Measurements from ENCODE around the gene SENP5.
"Not testable (repeated sequence)": the region's sequence is repeated elsewhere in the genome, so short reads cannot be mapped to it uniquely, and the experiment has no call there.

SENP5 gene

DNA sequence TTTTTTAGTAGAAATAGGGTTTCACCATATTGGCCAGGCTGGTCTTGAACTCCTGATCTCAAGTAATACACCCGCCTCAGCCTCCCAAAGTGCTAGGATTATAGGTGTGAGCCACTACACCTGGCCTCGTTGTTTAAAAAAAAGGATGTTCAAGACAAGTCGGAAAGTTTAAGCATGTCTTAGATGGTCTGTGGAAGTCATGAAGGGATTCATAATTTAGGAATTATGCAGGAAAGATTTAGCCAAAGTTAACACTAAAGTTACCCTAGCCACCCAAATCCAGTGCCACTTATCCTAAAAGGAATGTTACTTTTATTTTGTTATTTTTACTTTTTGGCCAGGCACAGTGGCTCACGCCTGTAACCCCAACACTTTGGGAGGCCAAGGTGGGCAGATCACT, 19.3 kb upstream of the SENP5 start:
- not testable (repeated sequence) for H3K36me3 ChIP-seq (ENCODE audit: insufficient read depth, low read depth, low read length); H3K9ac ChIP-seq (ENCODE audit: low read depth, low read length); H3K27me3 ChIP-seq (ENCODE audit: insufficient read depth, low read length); H3K27ac ChIP-seq (ENCODE audit: low read length); H3K4me1 ChIP-seq (ENCODE audit: insufficient read depth, low read length); H3K4me3 ChIP-seq (ENCODE audit: low read length)
- H3K9me3 ChIP-seq (ENCODE audit: insufficient read depth, low read depth, low read length), result peaks cover 30% of the 10 kb centered on the region

DNA sequence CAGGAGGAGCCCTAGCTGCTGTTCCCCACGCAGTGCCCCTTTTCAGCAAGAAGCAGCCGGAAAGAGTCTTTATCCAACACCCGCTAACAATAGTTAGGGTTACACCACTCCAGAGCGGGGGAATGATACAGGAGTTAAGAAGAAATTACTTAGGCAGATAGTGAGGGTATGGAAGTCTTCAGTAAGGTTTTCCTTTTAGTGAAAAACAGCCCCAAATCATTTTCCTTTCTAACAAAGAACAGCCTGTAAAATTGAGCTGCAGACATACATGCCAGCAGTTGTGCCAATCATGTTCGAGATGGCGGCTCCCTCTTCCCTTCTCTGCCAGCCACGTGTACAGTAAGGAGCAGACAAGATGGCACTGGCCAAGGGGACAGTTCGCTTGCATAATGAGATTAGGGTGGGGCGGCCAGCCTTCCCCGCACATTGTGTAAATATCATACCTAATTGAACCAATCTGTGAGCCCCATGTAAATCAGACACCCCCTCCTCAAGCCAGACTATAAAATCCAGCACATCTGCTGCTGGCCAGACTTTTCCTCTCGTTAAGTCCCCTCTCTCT, 18.5 kb upstream of the SENP5 start:
- H3K4me1 ChIP-seq (ENCODE audit: insufficient read depth, low read length), result no peaks in the 10 kb centered on the region
- peaks cover 30% of the 10 kb centered on the region for H3K9me3 ChIP-seq (ENCODE audit: insufficient read depth, low read depth, low read length)
- no peak overlapping the region for H3K27ac ChIP-seq (ENCODE audit: low read length)
- no peaks in the 10 kb centered on the region for H3K36me3 ChIP-seq (ENCODE audit: insufficient read depth, low read depth, low read length)
- H3K9ac ChIP-seq (ENCODE audit: low read depth, low read length), result no peak overlapping the region
- no peaks in the 10 kb centered on the region for H3K27me3 ChIP-seq (ENCODE audit: insufficient read depth, low read length)
- no peak overlapping the region for H3K4me3 ChIP-seq (ENCODE audit: low read length)

DNA sequence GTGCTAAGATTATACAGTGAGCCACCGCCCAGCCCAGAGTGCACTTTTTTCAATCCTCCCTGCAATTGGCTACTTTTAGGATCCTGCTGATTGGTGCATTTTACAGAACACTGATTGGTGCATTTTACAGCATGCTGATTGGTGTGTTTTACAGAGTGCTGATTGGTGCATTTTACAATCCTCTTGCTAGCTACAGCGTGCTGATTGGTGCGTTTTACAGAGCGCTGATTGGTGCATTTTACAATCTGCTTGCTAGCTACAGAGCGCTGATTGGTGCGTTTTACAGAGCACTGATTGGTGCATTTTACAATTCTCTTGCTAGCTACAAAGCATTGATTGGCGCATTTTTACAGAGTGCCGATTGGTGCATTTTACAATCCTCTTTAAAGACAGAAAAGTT, 4.7 kb upstream of the SENP5 start:
- not testable (repeated sequence) for H3K9ac ChIP-seq (ENCODE audit: low read depth, low read length); H3K4me3 ChIP-seq (ENCODE audit: low read length); H3K27me3 ChIP-seq (ENCODE audit: insufficient read depth, low read length); H3K4me1 ChIP-seq (ENCODE audit: insufficient read depth, low read length); H3K27ac ChIP-seq (ENCODE audit: low read length); H3K36me3 ChIP-seq (ENCODE audit: insufficient read depth, low read depth, low read length); H3K9me3 ChIP-seq (ENCODE audit: insufficient read depth, low read depth, low read length)

DNA sequence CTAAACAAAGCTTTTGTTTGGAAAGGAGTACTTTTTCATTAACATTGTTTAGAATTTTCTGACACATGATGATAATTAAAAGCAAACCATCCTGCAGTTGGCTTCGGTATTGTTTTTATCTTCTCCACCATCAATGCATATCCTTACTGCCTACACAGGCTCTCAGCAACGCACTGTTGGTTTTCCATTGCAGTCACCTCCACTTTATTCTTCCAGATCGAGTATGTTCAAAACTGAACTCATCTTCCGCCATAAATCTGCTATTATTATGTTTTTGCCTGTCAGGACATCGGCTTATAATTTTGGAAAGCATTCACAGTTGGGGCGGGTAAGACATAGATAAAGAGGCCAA, 589 bp upstream of the SENP5 start:
- H3K4me3 ChIP-seq (ENCODE audit: low read length), result peak overlapping the region; percentile 83
- peaks cover 7% of the 10 kb centered on the region for H3K9me3 ChIP-seq (ENCODE audit: insufficient read depth, low read depth, low read length)
- no peaks in the 10 kb centered on the region for H3K36me3 ChIP-seq (ENCODE audit: insufficient read depth, low read depth, low read length)
- no peaks in the 10 kb centered on the region for H3K27me3 ChIP-seq (ENCODE audit: insufficient read depth, low read length)
- H3K4me1 ChIP-seq (ENCODE audit: insufficient read depth, low read length), result 0 out of 2 replicates have a peak, but pooled peaks cover 4% of the 10 kb centered on the region
- no peak overlapping the region for H3K27ac ChIP-seq (ENCODE audit: low read length)
- peak overlapping the region; percentile 77; the same call in 1 of the 2 replicates for H3K9ac ChIP-seq (ENCODE audit: low read depth, low read length)

DNA sequence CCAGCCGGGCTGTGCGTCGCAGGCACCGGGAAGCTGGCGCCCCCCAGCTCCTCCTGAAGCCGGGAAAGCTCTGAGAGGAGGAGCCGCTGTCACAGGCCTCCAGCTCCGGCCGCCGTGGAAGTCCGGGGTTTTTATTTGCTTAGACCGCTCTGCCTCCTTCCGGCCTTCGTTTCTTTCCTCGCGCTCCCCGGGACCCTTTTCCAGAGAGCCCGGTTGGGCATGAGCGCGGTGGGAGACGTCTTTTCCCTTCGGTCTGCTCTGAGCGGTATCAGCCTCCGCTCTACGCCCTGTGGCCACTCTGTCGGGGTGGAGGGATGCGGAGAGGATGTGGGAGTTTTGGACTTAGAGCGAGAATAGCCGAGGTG, 559 bp downstream of the SENP5 start:
- H3K4me1 ChIP-seq (ENCODE audit: insufficient read depth, low read length), result 0 out of 2 replicates have a peak, but pooled peaks cover 4% of the 10 kb centered on the region
- H3K4me3 ChIP-seq (ENCODE audit: low read length), result peak overlapping the region; percentile 83
- no peaks in the 10 kb centered on the region for H3K36me3 ChIP-seq (ENCODE audit: insufficient read depth, low read depth, low read length)
- no peak overlapping the region for H3K27ac ChIP-seq (ENCODE audit: low read length)
- peaks cover under 1% of the 10 kb centered on the region; the same call in 1 of the 2 replicates for H3K9me3 ChIP-seq (ENCODE audit: insufficient read depth, low read depth, low read length)
- no peaks in the 10 kb centered on the region for H3K27me3 ChIP-seq (ENCODE audit: insufficient read depth, low read length)
- peak overlapping the region; percentile 76 for H3K9ac ChIP-seq (ENCODE audit: low read depth, low read length)

DNA sequence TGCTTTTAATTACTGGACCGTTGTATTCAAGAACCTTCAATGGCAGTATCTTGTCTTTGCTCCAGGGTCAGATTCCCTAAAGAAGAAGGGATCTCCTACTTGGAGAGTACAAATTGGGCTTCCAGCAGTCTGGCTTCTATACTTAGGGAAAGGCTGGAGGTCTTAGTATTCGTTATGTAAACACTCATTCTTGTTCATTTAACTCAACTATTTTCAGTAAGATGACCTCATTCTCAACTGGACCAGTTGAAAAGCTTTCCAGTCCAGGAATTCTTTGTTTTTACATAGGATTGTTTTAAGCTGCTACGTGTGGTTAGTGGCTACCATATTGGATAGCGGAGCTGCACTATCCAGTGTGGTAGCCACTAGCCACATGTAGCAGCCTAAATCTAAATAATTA, 4.6 kb downstream of the SENP5 start:
- Histone ChIP-seq H3K4me1 (ENCODE audit: insufficient read depth, low read length) (0 out of 2 replicates have a peak, but pooled peaks cover 4% of the 10 kb centered on the region), H3K27me3 (ENCODE audit: insufficient read depth, low read length) (no peaks in the 10 kb centered on the region), H3K4me3 (ENCODE audit: low read length) (no peak overlapping the region), H3K36me3 (ENCODE audit: insufficient read depth, low read depth, low read length) (no peaks in the 10 kb centered on the region), H3K27ac (ENCODE audit: low read length) (no peak overlapping the region), H3K9ac (ENCODE audit: low read depth, low read length) (no peak overlapping the region), H3K9me3 (ENCODE audit: insufficient read depth, low read depth, low read length) (no peaks in the 10 kb centered on the region)

DNA sequence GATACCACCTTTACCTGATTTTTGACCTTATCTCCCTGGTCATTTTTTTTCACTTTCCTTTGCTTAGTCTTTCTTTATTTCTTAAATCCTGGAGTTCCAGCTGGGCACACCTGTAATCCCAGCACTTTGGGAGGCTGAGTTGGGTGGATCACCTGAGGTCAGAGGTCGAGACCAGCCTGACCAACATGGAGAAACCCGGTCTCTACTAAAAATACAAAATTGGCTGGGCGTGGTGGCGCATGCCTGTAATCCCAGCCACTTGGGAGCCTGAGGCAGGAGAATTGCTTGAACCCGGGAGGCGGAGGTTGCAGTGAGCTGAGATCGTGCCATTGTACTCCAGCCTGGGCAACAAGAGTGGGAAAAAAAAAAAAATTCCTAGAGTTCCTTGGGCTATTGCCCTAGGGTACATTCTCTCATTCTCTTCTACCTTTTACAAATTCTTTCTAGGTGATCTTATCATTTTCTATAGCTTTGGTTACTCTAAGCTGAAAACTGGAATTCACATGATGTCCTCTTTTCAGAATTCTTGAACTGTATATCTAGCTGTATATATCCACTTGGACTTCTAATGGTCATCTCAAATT, 6.9 kb downstream of the SENP5 start:
- H3K9me3 ChIP-seq (ENCODE audit: insufficient read depth, low read depth, low read length); H3K27ac ChIP-seq (ENCODE audit: low read length); H3K36me3 ChIP-seq (ENCODE audit: insufficient read depth, low read depth, low read length); H3K27me3 ChIP-seq (ENCODE audit: insufficient read depth, low read length); H3K4me3 ChIP-seq (ENCODE audit: low read length); H3K4me1 ChIP-seq (ENCODE audit: insufficient read depth, low read length); H3K9ac ChIP-seq (ENCODE audit: low read depth, low read length): not testable (repeated sequence)

DNA sequence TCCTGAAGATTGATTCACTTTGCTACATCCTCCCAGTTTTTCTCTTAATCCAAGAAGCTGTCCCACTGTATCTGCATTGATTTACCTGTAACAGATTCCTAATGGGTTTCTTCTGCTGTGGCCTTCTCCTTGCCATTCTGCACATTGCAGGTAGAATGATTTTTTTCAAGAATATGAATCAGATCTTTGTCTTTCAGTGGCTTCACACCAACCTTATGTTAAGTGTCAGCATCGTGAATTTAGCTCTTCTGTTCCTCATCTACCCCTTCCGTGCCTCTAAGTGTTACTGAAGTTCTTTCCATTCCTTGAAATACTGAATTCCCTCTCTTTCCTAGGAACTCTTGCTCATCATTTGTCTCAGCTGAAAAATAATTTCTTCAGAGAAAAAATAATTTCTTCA, 7.5 kb downstream of the SENP5 start:
- H3K27me3 ChIP-seq (ENCODE audit: insufficient read depth, low read length), result no peaks in the 10 kb centered on the region
- H3K4me1 ChIP-seq (ENCODE audit: insufficient read depth, low read length), result no peaks in the 10 kb centered on the region
- no peaks in the 10 kb centered on the region for H3K9me3 ChIP-seq (ENCODE audit: insufficient read depth, low read depth, low read length)
- H3K27ac ChIP-seq (ENCODE audit: low read length), result no peak overlapping the region
- no peak overlapping the region for H3K4me3 ChIP-seq (ENCODE audit: low read length)
- H3K9ac ChIP-seq (ENCODE audit: low read depth, low read length), result no peak overlapping the region
- no peaks in the 10 kb centered on the region for H3K36me3 ChIP-seq (ENCODE audit: insufficient read depth, low read depth, low read length)

DNA sequence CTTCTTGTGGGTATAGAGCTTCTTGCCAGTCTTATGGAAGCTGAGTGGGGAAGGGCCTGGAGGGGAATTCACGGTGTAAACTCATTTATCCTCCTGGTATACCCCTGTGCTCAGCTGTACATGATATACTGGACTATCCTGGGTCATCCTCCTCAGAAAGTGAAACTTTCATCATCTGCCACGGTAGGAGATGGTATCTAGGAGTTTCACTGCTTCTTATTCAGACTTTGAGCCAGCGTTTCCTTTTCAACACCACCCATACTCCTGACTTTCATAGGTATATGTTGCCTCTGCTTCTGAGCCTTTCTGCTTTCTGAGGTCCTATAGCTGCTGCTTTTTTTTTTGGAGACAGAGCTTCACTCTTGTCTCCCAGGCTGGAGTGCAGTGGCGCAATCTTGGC, 15.6 kb downstream of the SENP5 start:
- no peaks in the 10 kb centered on the region for H3K27me3 ChIP-seq (ENCODE audit: insufficient read depth, low read length)
- H3K9me3 ChIP-seq (ENCODE audit: insufficient read depth, low read depth, low read length), result no peaks in the 10 kb centered on the region
- H3K9ac ChIP-seq (ENCODE audit: low read depth, low read length), result no peak overlapping the region
- no peak overlapping the region for H3K4me3 ChIP-seq (ENCODE audit: low read length)
- H3K4me1 ChIP-seq (ENCODE audit: insufficient read depth, low read length), result no peaks in the 10 kb centered on the region; the same call in 1 of the 2 replicates
- H3K27ac ChIP-seq (ENCODE audit: low read length), result no peak overlapping the region
- peaks cover 22% of the 10 kb centered on the region for H3K36me3 ChIP-seq (ENCODE audit: insufficient read depth, low read depth, low read length)

DNA sequence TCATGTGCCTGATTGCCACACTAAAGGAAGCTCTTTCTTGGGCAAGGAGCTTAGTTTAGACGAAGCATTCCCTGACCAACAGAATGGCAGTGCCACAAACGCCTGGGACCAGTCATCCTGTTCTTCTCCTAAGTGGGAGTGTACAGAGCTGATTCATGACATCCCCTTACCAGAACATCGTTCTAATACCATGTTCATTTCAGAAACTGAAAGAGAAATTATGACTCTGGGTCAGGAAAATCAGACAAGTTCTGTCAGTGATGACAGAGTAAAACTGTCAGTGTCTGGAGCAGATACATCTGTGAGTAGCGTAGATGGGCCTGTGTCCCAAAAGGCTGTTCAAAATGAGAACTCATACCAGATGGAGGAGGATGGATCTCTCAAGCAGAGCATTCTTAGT, 18.4 kb downstream of the SENP5 start:
- no peak overlapping the region for H3K4me3 ChIP-seq (ENCODE audit: low read length)
- no peaks in the 10 kb centered on the region for H3K27me3 ChIP-seq (ENCODE audit: insufficient read depth, low read length)
- peaks cover 24% of the 10 kb centered on the region for H3K36me3 ChIP-seq (ENCODE audit: insufficient read depth, low read depth, low read length)
- H3K27ac ChIP-seq (ENCODE audit: low read length), result no peak overlapping the region
- no peak overlapping the region for H3K9ac ChIP-seq (ENCODE audit: low read depth, low read length)
- H3K9me3 ChIP-seq (ENCODE audit: insufficient read depth, low read depth, low read length), result no peaks in the 10 kb centered on the region
- no peaks in the 10 kb centered on the region; the same call in 1 of the 2 replicates for H3K4me1 ChIP-seq (ENCODE audit: insufficient read depth, low read length)

DNA sequence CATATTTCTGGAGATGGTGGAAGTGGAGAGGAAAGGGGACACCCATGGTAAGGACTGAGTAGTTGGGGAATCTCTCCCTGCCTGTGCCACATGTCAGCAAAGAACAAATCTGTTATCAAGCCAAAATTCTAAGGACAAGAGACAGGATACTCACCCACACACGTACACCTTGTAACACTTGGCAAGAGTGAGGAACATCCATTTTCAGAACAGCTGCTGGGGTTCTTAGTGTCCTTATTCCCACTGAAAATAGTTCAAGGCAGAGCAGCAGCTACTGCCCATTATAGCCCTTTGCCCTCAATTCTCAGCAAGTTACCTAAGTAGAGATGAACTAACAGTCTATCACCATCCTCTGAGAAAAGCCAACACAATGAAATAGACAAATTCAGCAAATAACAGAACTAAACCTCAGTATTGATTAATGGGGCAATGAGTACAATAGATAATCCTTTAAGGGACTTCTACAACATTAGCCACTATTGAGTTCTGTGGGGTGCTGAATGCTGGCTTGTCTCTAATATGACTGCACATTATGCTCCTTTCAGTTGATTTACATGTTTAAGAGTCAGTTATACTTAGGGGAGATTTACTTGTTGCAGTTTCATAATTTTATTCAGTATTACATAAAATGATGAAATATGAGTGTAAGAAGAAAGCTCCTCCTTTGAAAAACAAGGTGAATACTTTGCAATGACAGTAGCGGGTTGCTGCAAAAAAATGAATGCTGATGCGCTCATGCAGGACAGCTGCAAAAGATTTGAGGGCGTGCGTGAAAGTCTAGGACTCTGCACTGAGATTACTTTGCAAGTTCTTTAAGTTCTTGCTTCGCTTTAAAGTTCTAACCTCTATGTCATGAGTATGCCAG, 22.4 kb downstream of the SENP5 start:
- Histone ChIP-seq H3K9me3 (ENCODE audit: insufficient read depth, low read depth, low read length) (no peaks in the 10 kb centered on the region), H3K9ac (ENCODE audit: low read depth, low read length) (no peak overlapping the region), H3K27ac (ENCODE audit: low read length) (no peak overlapping the region), H3K36me3 (ENCODE audit: insufficient read depth, low read depth, low read length) (peaks cover 31% of the 10 kb centered on the region), H3K4me1 (ENCODE audit: insufficient read depth, low read length) (no peaks in the 10 kb centered on the region), H3K27me3 (ENCODE audit: insufficient read depth, low read length) (no peaks in the 10 kb centered on the region), H3K4me3 (ENCODE audit: low read length) (no peak overlapping the region)

Data from iPS-20b (cell line).